Gastrocnemius medialis (tissue), 4 donors: Measurements from ENCODE around the gene CLC. TPM values are rescaled to one million over a fixed set of nuclear protein-coding genes. Genes with fewer than 3 reads are reported as not detected.
"Not testable (repeated sequence)": the region's sequence is repeated elsewhere in the genome, so short reads cannot be mapped to it uniquely, and the experiment has no call there.

Experiments used
- ATAC-seq, 2 donors: fragments of 150-250 bp; one replicate each; pipeline ENCODE4 v1.9.1; 2016
- DNase-seq, 2 donors: peaks; one replicate each; pipeline ENCODE4 v3.0.0-alpha.2; 2019
- H3K27ac ChIP-seq, 4 donors: fragments of 200-600 bp; sonication (generic); 1 replicate in 1 of 4; 2 replicates in 3 of 4; pipeline ENCODE4 v1.5.1; 2016 to 2018; ENCODE audit warnings: mild to moderate bottlenecking in 2 of 4, moderate library complexity in 1 of 4
- H3K27me3 ChIP-seq, 3 donors: fragments of 200-600 bp; sonication (generic) in 2 of 3; 1 replicate in 1 of 3; 2 replicates in 2 of 3; pipeline versions ENCODE4 v1.5.1 to v1.6.0; 2016 to 2019; ENCODE audit warnings: mild to moderate bottlenecking in 1 of 3, moderate library complexity in 1 of 3
- H3K36me3 ChIP-seq, 2 donors: fragments of 200-600 bp; sonication (generic) in 1 of 2; one replicate each; pipeline ENCODE4 v1.5.1; 2017 to 2018
- H3K4me1 ChIP-seq, 2 donors: fragments of 200-600 bp; sonication (generic) in 1 of 2; one replicate each; pipeline ENCODE4 v1.5.1; 2016 to 2017; ENCODE audit warnings: mild to moderate bottlenecking in 2 of 2
- H3K4me3 ChIP-seq, 4 donors: fragments of 200-600 bp; sonication (generic) in 3 of 4; 1 replicate in 1 of 4; 2 replicates in 3 of 4; pipeline ENCODE4 v1.5.1; 2016 to 2019; ENCODE audit warnings: mild to moderate bottlenecking in 2 of 4
- H3K9me3 ChIP-seq, 3 donors: fragments of 200-600 bp; sonication (generic) in 2 of 3; 1 replicate in 1 of 3; 2 replicates in 2 of 3; pipeline ENCODE4 v1.5.1; 2016 to 2019
- CTCF ChIP-seq, 5 experiments: fragments of 450-650 bp in 3 of 5; fragments of 200-600 bp in 2 of 5; sonication (generic) in 2 of 5; IDR thresholded peaks in 4 of 5; conservative IDR thresholded peaks in 1 of 5; 1 replicate in 4 of 5; 2 replicates in 1 of 5; pipeline ENCODE4 v1.5.1; 2016 to 2019; ENCODE audit warnings: antibody characterized with exemption in 5 of 5, mild to moderate bottlenecking in 3 of 5, moderate library complexity in 3 of 5
- POLR2A ChIP-seq, 2 donors: fragments of 450-650 bp; IDR thresholded peaks; one replicate each; pipeline ENCODE4 v1.6.1; 2017; ENCODE audit warnings: antibody characterized with exemption in 2 of 2, mild to moderate bottlenecking in 2 of 2, moderate library complexity in 2 of 2
- in situ Hi-C, 4 donors: fragments of 200-750 bp; cut with MboI; loops; one replicate each; pipeline versions ENCODE4 v1.15.0 to v1.8.0; 2017; ENCODE audit warnings: low sequenced_read_pairs in 4 of 4
- intact Hi-C: fragments of 100-400 bp; cut with DNase I; formaldehyde crosslinking; loops from one replicate; pipeline ENCODE4 v1.15.1; 2023; ENCODE audit warnings: low total_unique reads
- total RNA-seq, 4 donors: library from RNA; depleted of rRNA; stranded (reverse); fragments of >200 nt; gene quantifications; one replicate each; pipeline versions ENCODE4 v1.1.0 to v1.2.3, GENCODE V29; 2016

Gene CLC
- total RNA-seq, 4 donors from 2014 or later = not detected

- DNase-seq (no peak), ATAC-seq (no peak)
- Histone ChIP-seq H3K4me1 (no peaks in the 10 kb centered on the region), H3K4me3 (no peak overlapping the region), H3K27ac (no peak overlapping the region), H3K27me3 (no peaks in the 10 kb centered on the region), H3K36me3 (no peaks in the 10 kb centered on the region), H3K9me3 (no peaks in the 10 kb centered on the region)
- in situ Hi-C loops (no loop called here), intact Hi-C loops (no loop called here)
- TF ChIP-seq CTCF (IDR thresholded peaks at IDR 0.05 in 4 of 5, conservative IDR thresholded peaks at IDR 0.05 in 1 of 5) (no peak), POLR2A (IDR thresholded peaks at IDR 0.05) (no peak)
Observed at GRCh38 chr19:39698535-39698934, 39.3 kb downstream of the CLC start.

- DNase-seq (no peak), ATAC-seq (peak in 1 of 2 donors; percentile 36)
- Histone ChIP-seq H3K27ac (no peak overlapping the region), H3K4me1 (no peaks in the 10 kb centered on the region), H3K36me3 (no peaks in the 10 kb centered on the region), H3K9me3 (no peaks in the 10 kb centered on the region), H3K27me3 (no peaks in the 10 kb centered on the region), H3K4me3 (no peak overlapping the region)
- intact Hi-C loops (no loop called here), in situ Hi-C loops (no loop called here)
- TF ChIP-seq POLR2A (IDR thresholded peaks at IDR 0.05) (no peak), CTCF (IDR thresholded peaks at IDR 0.05 in 4 of 5, conservative IDR thresholded peaks at IDR 0.05 in 1 of 5) (no peak)
Observed at GRCh38 chr19:39696387-39696786, 41.4 kb downstream of the CLC start.

GRCh38 chr19:39695759-39696158 is 42.1 kb downstream of the CLC start:
- H3K4me1 ChIP-seq = no peaks in the 10 kb centered on the region
- DNase-seq (no peak), ATAC-seq (no peak)
- in situ Hi-C loops (no loop called here), intact Hi-C loops (no loop called here)
- H3K27ac ChIP-seq = no peak overlapping the region
- TF ChIP-seq CTCF (IDR thresholded peaks at IDR 0.05 in 4 of 5, conservative IDR thresholded peaks at IDR 0.05 in 1 of 5) (no peak), POLR2A (IDR thresholded peaks at IDR 0.05) (no peak)
- H3K4me3 ChIP-seq = no peak overlapping the region
- H3K36me3 ChIP-seq = no peaks in the 10 kb centered on the region
- H3K9me3 ChIP-seq = no peaks in the 10 kb centered on the region
- no peaks in the 10 kb centered on the region for H3K27me3 ChIP-seq

GRCh38 chr19:39692822-39693221 is 45.0 kb downstream of the CLC start:
- intact Hi-C loops = no loop called here
- ATAC-seq = no peak
- in situ Hi-C loops = no loop called here
- no peak overlapping the region for H3K4me3 ChIP-seq
- TF ChIP-seq CTCF (IDR thresholded peaks at IDR 0.05 in 4 of 5, conservative IDR thresholded peaks at IDR 0.05 in 1 of 5) (no peak), POLR2A (IDR thresholded peaks at IDR 0.05) (no peak)
- no peak for DNase-seq
- H3K27me3 ChIP-seq = no peaks in the 10 kb centered on the region
- H3K27ac ChIP-seq = no peak overlapping the region
- H3K9me3 ChIP-seq = no peaks in the 10 kb centered on the region
- H3K4me1 ChIP-seq = no peaks in the 10 kb centered on the region
- H3K36me3 ChIP-seq = no peaks in the 10 kb centered on the region

GRCh38 chr19:39692166-39692565 is 45.7 kb downstream of the CLC start:
- no peak for TF ChIP-seq CTCF (IDR thresholded peaks at IDR 0.05 in 4 of 5, conservative IDR thresholded peaks at IDR 0.05 in 1 of 5)
- no peaks in the 10 kb centered on the region for H3K27me3 ChIP-seq
- in situ Hi-C loops = no loop called here
- no peak for ATAC-seq
- H3K27ac ChIP-seq = no peak overlapping the region
- intact Hi-C loops = no loop called here
- H3K9me3 ChIP-seq = no peaks in the 10 kb centered on the region
- H3K4me1 ChIP-seq = no peaks in the 10 kb centered on the region
- H3K4me3 ChIP-seq = no peak overlapping the region
- no peak for DNase-seq
- no peaks in the 10 kb centered on the region for H3K36me3 ChIP-seq

GRCh38 chr19:39688637-39689036 is 49.2 kb downstream of the CLC start:
- ATAC-seq, H3K4me3 ChIP-seq, intact Hi-C loops, H3K36me3 ChIP-seq, H3K4me1 ChIP-seq, H3K27me3 ChIP-seq, H3K27ac ChIP-seq, DNase-seq, H3K9me3 ChIP-seq: not testable (repeated sequence)
- in situ Hi-C loops = loop anchor here in 1 of 4 donors (10.0 kb wide), 1 partner anchor 134 kb away; no protein-coding TSS in a partner anchor
